ENCODE data around the gene ZC3H13. TPM values are rescaled to one million over a fixed set of nuclear protein-coding genes. Genes with fewer than 3 reads are reported as not detected.
A peak's percentile ranks its signal among the peaks of the same experiment; 100 is the strongest.

Gene ZC3H13
- total RNA-seq, 6 donors from 2014 or later, result 23.6 to 71.2 (median 42.3) TPM

DNA sequence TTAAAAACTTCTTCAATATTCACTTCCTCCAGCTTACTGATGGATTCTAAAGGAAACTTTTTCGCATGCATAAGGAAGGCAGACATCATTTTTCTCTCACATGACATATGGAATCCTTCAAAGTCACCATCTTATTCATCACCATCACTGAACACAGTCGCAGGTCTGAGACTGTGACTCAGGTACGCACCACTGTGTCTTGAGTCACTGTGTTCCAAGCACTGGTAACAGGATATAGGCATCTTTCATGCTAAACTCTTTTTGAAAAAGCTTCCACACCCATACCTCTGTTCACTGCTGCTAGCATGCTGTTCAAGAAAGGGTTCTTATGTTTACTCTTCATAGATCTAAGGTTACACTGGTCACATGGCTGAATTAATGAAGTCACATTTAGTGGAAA lies 133.9 kb downstream of the ZC3H13 start:
- H3K36me3 ChIP-seq, result no peaks in the 10 kb centered on the region
- H3K4me3 ChIP-seq, result no peak overlapping the region
- WGBS, 2 donors, result 91 to 93% methylated on average over 3 of the region's 3 CpGs
- H3K9me3 ChIP-seq, result no peaks in the 10 kb centered on the region
- no peak overlapping the region for H3K27ac ChIP-seq
- TF ChIP-seq POLR2AphosphoS5 (IDR thresholded peaks at IDR 0.05), result no peak
- no peaks in the 10 kb centered on the region for H3K27me3 ChIP-seq
- ATAC-seq (ENCODE audit: low FRiP score in 2 of 2) (no peak), DNase-seq (no peak)
- H3K4me1 ChIP-seq, result peaks cover 0 to 4% (median 0%) of the 10 kb centered on the region in 4 donors

DNA sequence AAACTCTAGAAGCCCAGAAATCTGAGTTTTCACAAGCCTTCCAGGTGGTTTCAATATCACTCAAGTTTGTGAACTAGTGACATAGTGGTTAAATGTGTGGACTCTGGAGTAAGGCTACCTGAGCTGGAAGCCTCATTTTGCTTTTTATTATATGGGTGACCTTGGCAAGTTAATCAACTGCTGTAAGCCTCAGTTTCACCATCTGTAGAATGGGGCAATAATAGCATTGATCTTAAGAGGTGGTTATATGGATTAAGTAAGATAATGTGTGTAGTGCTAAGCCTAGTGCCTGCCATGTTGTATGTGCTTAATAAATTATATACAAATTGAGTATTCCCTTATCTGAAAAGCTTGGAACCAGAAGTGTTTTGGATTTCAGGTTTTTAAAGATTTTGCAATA lies 135.5 kb downstream of the ZC3H13 start:
- DNase-seq (no peak), ATAC-seq (ENCODE audit: low FRiP score in 2 of 2) (no peak)
- H3K9me3 ChIP-seq, result no peaks in the 10 kb centered on the region
- no peak for TF ChIP-seq POLR2A (IDR thresholded peaks at IDR 0.05)
- TF ChIP-seq, protein P1, sequence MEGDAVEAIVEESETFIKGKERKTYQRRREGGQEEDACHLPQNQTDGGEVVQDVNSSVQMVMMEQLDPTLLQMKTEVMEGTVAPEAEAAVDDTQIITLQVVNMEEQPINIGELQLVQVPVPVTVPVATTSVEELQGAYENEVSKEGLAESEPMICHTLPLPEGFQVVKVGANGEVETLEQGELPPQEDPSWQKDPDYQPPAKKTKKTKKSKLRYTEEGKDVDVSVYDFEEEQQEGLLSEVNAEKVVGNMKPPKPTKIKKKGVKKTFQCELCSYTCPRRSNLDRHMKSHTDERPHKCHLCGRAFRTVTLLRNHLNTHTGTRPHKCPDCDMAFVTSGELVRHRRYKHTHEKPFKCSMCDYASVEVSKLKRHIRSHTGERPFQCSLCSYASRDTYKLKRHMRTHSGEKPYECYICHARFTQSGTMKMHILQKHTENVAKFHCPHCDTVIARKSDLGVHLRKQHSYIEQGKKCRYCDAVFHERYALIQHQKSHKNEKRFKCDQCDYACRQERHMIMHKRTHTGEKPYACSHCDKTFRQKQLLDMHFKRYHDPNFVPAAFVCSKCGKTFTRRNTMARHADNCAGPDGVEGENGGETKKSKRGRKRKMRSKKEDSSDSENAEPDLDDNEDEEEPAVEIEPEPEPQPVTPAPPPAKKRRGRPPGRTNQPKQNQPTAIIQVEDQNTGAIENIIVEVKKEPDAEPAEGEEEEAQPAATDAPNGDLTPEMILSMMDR (IDR thresholded peaks at IDR 0.05), result no peak
- TF ChIP-seq POLR2AphosphoS5 (IDR thresholded peaks at IDR 0.05), result no peak
- no peak for TF ChIP-seq EP300 (IDR thresholded peaks at IDR 0.05)
- H3K4me1 ChIP-seq, result peaks cover 0 to 4% (median 0%) of the 10 kb centered on the region in 4 donors
- no peaks in the 10 kb centered on the region for H3K36me3 ChIP-seq
- no peaks in the 10 kb centered on the region for H3K27me3 ChIP-seq
- H3K4me3 ChIP-seq, result no peak overlapping the region
- no peak overlapping the region for H3K27ac ChIP-seq

DNA sequence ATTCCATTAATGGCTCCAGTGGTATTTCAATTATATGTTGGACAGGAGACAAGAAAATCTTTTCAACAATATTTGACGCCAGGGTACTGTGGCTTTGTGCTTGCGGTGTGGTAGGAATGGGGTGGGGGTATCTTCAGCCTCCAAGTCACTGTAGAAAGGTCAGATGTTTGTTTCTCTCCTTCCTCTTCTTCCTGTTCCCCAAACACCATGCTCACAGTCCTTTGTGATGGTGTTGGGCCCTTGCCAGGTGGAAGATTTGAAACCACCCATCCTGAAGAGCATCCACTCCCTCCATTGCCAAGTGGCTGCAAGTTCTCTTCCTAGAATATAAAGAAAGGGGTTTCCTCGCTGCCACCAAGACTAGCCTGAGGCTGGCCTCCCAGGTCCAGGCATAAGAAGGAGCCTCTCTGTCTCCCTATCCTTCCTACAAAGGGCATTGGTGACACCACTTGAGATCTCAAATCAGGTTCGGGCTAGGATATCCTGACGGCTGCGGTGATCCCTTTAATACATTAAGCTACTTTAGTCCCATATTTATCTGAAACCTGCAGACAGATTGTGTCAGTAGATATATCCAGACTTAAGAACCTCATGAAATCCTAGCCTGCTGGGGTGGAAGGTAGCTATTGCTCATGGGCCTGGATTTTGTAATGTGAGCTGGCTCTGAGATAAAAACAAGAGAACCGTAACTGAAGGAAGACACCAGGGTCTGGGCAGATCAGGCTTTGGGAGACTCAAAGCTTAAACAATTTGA lies 136.7 kb downstream of the ZC3H13 start:
- Histone ChIP-seq H3K9me3 (no peaks in the 10 kb centered on the region), H3K4me3 (no peak overlapping the region), H3K36me3 (no peaks in the 10 kb centered on the region), H3K4me1 (peaks cover 0 to 4% (median 0%) of the 10 kb centered on the region in 4 donors), H3K27ac (no peak overlapping the region), H3K27me3 (no peaks in the 10 kb centered on the region)
- 59 to 76% methylated on average over 7 of the region's 7 CpGs for WGBS, 2 donors
- TF ChIP-seq POLR2A (IDR thresholded peaks at IDR 0.05), result no peak
- no peak for TF ChIP-seq EP300 (IDR thresholded peaks at IDR 0.05)
- TF ChIP-seq, protein P1 (IDR thresholded peaks at IDR 0.05), result no peak
- no peak for TF ChIP-seq POLR2AphosphoS5 (IDR thresholded peaks at IDR 0.05)
- no peak for DNase-seq
- no peak for ATAC-seq (ENCODE audit: low FRiP score in 2 of 2)

DNA sequence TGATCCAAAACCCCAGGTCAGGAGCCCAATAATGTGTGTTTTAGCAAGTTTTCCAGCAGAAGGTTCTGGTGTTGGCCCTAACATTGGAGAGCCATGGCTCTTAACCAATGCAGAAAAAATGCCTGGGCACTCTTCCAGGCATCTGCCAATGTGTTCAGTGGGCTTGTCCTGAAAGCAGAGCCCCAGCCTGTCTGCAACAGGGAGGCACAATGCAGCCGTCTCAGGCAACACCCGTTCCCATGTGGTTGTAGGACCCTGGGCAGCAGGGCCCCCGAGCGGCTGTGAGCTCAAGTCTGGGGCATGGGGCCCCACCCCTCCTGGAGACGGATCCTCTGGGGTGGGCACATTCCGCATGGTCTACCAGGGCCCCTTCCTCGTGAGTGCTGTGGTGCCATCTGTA lies 142.9 kb downstream of the ZC3H13 start:
- Histone ChIP-seq H3K27me3 (no peaks in the 10 kb centered on the region), H3K36me3 (no peaks in the 10 kb centered on the region), H3K4me1 (no peaks in the 10 kb centered on the region), H3K27ac (no peak overlapping the region), H3K4me3 (no peak overlapping the region), H3K9me3 (no peaks in the 10 kb centered on the region)
- TF ChIP-seq EP300 (IDR thresholded peaks at IDR 0.05), result no peak
- no peak for TF ChIP-seq POLR2A (IDR thresholded peaks at IDR 0.05)
- TF ChIP-seq POLR2AphosphoS5 (IDR thresholded peaks at IDR 0.05), result no peak
- TF ChIP-seq, protein P1 (IDR thresholded peaks at IDR 0.05), result no peak
- 0 to 68% methylated on average over 1 to 7 of the region's 7 CpGs for WGBS, 2 donors
- DNase-seq (peak in 1 of 2 donors; percentile 45), ATAC-seq (ENCODE audit: low FRiP score in 2 of 2) (no peak)

DNA sequence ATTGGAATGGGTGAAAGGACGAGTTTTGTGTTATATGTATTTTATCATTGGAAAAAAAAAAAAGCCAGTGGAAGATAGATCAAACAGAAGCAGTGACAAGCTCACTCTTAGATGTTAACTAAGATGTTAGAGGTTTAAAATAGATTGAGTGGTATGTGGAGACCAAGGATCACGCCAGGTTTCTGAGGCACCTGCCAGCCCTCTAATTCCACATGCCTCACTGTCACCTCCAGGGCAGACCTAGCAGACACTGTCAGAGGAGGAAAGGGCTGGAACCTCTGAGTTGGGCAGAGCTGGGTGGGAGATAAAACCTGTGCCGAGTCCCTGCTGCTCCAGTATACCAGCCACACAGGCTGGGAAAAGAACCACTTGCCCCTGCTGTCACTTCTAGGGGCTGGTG lies 143.5 kb downstream of the ZC3H13 start:
- ATAC-seq (ENCODE audit: low FRiP score in 2 of 2) (no peak), DNase-seq (no peak)
- Histone ChIP-seq H3K9me3 (no peaks in the 10 kb centered on the region), H3K4me3 (no peak overlapping the region), H3K4me1 (no peaks in the 10 kb centered on the region), H3K27ac (no peak overlapping the region), H3K27me3 (no peaks in the 10 kb centered on the region), H3K36me3 (no peaks in the 10 kb centered on the region)
- WGBS, 2 donors, result 68 to 83% methylated on average over 3 of the region's 3 CpGs
- TF ChIP-seq POLR2AphosphoS5 (IDR thresholded peaks at IDR 0.05), result no peak
- TF ChIP-seq, protein P1 (IDR thresholded peaks at IDR 0.05), result no peak
- no peak for TF ChIP-seq POLR2A (IDR thresholded peaks at IDR 0.05)
- no peak for TF ChIP-seq EP300 (IDR thresholded peaks at IDR 0.05)

All from upper lobe of left lung (tissue), 6 donors.